K562 (cell line): Measurements from ENCODE around the gene FBN3. TPM values are rescaled to one million over a fixed set of nuclear protein-coding genes. Genes with fewer than 3 reads are reported as not detected.

Source experiments
- DDX20 ChIP-seq: fragments of 450-650 bp; IDR thresholded peaks from 2 replicates; pipeline ENCODE4 v1.6.1; 2016; ENCODE audit warnings: missing genetic modification characterization, low read depth, mild to moderate bottlenecking, missing compliant biosample characterization, moderate library complexity
- EWSR1 ChIP-seq: fragments of 450-650 bp; IDR thresholded peaks from 2 replicates; pipeline ENCODE4 v1.6.1; 2018; ENCODE audit warnings: borderline replicate concordance, mild to moderate bottlenecking, low read depth, moderate library complexity; ENCODE audit not compliant: partially characterized antibody
- FOSL1 ChIP-seq: fragments of 200-800 bp; sonication (Bioruptor generic); conservative IDR thresholded peaks from 2 replicates; pipeline ENCODE4 v1.6.1; 2016; ENCODE audit warnings: missing genetic modification characterization, missing compliant biosample characterization
- KDM4B ChIP-seq, 2 experiments: fragments of 450-650 bp in 1 of 2; sonication (generic) in 1 of 2; IDR thresholded peaks; 2 replicates each; pipeline ENCODE4 v1.6.1; 2016 to 2017; ENCODE audit warnings: borderline replicate concordance in 2 of 2, antibody characterized with exemption in 1 of 2, low read depth in 1 of 2, mild to moderate bottlenecking in 1 of 2
- KHSRP ChIP-seq: fragments of 450-650 bp; IDR thresholded peaks from 2 replicates; pipeline ENCODE4 v1.6.1; 2017
- MTF1 ChIP-seq: fragments of 250-450 bp; sonication (Bioruptor Pico); IDR thresholded peaks from 2 replicates; pipeline ENCODE4 v1.9.0; 2021; ENCODE audit warnings: moderate library complexity, mild to moderate bottlenecking, inconsistent platforms, borderline replicate concordance
- NFYB ChIP-seq: IDR thresholded peaks from 2 replicates; pipeline ENCODE4 v1.6.1; 2011; ENCODE audit warnings: mild to moderate bottlenecking, moderate library complexity; ENCODE audit not compliant: insufficient read length; ENCODE audit errors: extremely low read depth
- NR4A1 ChIP-seq, 2 experiments: fragments of 250-450 bp in 1 of 2; fragments of 450-650 bp in 1 of 2; sonication (Bioruptor Pico) in 1 of 2; IDR thresholded peaks; 2 replicates each; pipeline versions ENCODE4 v1.4.0 to v1.6.1; 2016 to 2020; ENCODE audit warnings: mild to moderate bottlenecking in 2 of 2, missing compliant biosample characterization in 1 of 2, missing genetic modification characterization in 1 of 2, moderate library complexity in 1 of 2
- SETDB1 ChIP-seq: IDR thresholded peaks from one replicate; pipeline ENCODE4 v1.6.1; 2012; ENCODE audit warnings: low read length, control low read depth, inconsistent platforms
- SMARCA5 ChIP-seq: fragments of 450-650 bp; IDR thresholded peaks from 2 replicates; pipeline ENCODE4 v1.6.1; 2016
- STAT5A ChIP-seq: IDR thresholded peaks from 2 replicates; pipeline ENCODE4 v1.6.1; 2012; ENCODE audit warnings: low read length, inconsistent platforms, borderline replicate concordance
- TBL1XR1 ChIP-seq, 2 experiments: IDR thresholded peaks; 2 replicates each; pipeline ENCODE4 v1.6.1; 2012; ENCODE audit warnings: improper control_type of control experiment in 2 of 2, low read length in 2 of 2, mild to moderate bottlenecking in 1 of 2
- polyA plus RNA-seq, 8 experiments: library from polyadenylated mRNA; depleted of rRNA in 4 of 8; stranded (reverse) in 5 of 8; unstranded in 3 of 8; fragments of >200 nt; fragmentation: Nextera tagmentation in 2 of 8; fragmentation: Illumina TruSeq in 1 of 8; extraction: Ambion mirVana in 2 of 8; extraction: Trizol in 1 of 8; gene quantifications; 2 replicates each; pipeline versions ENCODE4 v1.2.1 to v1.2.3, GENCODE V29; 2011 to 2014; ENCODE audit warnings: inconsistent platforms in 1 of 8, missing spikeins in 1 of 8
- total RNA-seq, 7 experiments: library from RNA; depleted of rRNA in 6 of 7; stranded (reverse); fragments of >200 nt in 6 of 7; fragmentation: Illumina TruSeq in 2 of 7; extraction: Trizol in 2 of 7; gene quantifications; 2 replicates each; pipeline versions ENCODE4 v1.2.1 to v1.2.3, GENCODE V29; 2011 to 2021; ENCODE audit warnings: low replicate concordance in 1 of 7
- TF ChIP-seq, protein P1 (sequence below): fragments of 250-450 bp; sonication (Bioruptor Pico); IDR thresholded peaks from 2 replicates; pipeline ENCODE4 v1.5.0; 2021; ENCODE audit warnings: mild to moderate bottlenecking, moderate library complexity
- TF ChIP-seq, protein P2 (sequence below): fragments of 450-650 bp; IDR thresholded peaks from 2 replicates; pipeline ENCODE4 v1.6.1; 2017; ENCODE audit warnings: mild to moderate bottlenecking, moderate library complexity
- TF ChIP-seq, protein P3 (sequence below): fragments of 450-650 bp; formaldehyde crosslinking; IDR thresholded peaks from 2 replicates; pipeline ENCODE4 v1.4.0; 2020; ENCODE audit warnings: mild to moderate bottlenecking, mixed read lengths

The FBN3 gene
- total and polyA plus RNA-seq, 9 of the 15 experiments (the other 6 are each of a cell fraction or from before 2014, with no cell fraction given): under 0.01 to 0.29 (median 0.01) TPM; not detected in 4

DNA sequence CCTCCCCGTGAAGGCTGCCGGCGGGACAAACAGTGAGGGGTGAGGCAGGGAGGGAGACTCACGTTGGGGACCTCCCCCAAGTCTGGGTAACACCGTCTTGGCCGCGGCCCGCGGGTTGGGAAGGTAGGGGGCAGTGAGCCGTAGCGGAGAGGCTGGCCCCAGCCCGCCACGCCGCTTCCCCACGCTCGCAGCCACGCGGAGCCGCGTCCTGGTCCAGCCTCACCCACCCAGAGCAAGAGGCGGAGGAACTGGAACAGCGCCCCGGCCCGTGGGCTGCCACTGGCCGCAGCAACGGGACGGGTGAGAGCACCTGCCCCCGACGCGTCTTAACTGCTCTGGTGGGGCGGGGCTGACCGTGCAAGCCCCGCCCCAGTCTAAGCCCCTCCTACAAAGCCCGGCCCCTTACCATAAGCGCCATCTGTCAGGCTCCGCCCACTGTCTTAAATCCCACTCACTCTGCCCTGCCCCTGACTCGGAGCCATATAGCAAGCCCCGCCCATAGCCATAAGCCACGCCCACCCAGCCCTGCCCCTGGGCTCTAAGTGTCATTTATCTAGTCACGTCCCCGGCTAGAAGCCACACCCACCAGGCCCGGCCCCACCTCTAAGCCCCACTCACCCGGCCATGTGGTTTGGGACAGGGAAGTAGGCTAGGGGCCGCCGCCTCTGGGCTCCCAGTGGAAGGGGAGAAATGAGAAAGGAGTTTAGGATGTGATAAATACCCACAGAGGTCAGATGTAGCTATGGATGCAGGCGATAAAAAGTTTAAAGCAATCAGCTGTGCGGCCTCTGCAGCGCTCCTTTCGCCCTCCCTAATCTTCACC, 98.9 kb downstream of the FBN3 start (continued):
- TF ChIP-seq STAT5A (no peak), NFYB (no peak), MTF1 (CRISPR knock-in tag) (no peak), KDM4B (IDR thresholded peaks at IDR 0.05; ENCODE audit: borderline replicate concordance in 2 of 2, low read depth in 1 of 2) (no peak), FOSL1 (tag) (peak; percentile 32; the same call in 1 of the 2 replicates), KHSRP (no peak), EWSR1 (no peak), DDX20 (tag) (no peak), TBL1XR1 (IDR thresholded peaks at IDR 0.05; ENCODE audit: low read length in 2 of 2) (no peak), SETDB1 (no peak), NR4A1 (CRISPR knock-in tag; IDR thresholded peaks at IDR 0.05) (no peak), NR4A1 (tag; IDR thresholded peaks at IDR 0.05) (no peak), SMARCA5 (no peak)
- TF ChIP-seq, protein P1, sequence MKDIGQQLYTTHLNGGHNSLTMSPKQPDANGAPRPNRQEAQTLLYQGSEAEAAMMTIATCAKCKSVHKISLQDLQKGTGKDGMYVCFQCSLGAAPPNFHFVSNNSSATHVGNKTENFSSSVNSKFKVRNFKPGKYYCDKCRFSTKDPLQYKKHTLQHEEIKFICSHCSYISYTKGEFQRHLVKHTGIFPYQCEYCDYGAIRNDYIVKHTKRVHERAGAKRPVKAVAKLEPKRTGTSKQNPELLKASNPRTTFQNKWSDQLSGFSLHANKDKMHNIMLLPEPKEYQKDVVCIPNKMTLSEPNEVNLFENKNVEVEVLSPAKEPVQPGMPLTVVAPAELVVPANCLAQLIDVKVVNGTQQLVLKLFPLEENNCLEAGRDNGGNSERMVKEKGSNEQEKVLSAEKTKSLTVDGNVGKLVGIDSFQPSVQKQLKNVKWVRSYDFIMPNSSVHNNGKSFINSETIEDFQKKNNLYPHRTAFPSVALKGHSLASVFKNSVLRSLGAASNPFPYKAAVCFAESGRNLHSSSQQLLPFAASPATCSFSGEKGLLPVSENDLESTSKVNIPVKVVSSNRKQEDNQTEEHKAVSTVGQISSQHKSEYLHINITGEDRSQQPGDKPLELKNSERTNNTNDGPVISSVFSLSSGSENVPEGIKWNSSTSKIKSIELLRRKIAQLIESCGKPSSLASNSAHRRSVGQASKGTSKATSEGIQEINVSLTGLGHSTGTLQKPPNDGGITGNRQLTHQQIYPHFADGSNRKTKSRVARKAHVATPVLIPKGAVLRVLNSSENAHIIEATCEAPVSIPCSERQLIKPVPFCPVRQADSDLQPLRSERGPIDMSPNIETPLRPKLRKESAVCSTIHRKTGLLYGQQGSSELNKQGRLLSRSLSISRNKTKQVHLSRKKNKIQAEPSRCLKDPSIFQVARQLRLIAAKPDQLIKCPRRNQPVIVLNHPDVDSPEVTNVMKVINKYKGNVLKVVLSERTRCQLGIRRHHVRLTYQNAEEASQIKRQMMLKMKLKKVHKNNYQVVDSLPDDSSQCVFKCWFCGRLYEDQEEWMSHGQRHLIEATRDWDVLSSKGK: no peak
- TF ChIP-seq, protein P2, sequence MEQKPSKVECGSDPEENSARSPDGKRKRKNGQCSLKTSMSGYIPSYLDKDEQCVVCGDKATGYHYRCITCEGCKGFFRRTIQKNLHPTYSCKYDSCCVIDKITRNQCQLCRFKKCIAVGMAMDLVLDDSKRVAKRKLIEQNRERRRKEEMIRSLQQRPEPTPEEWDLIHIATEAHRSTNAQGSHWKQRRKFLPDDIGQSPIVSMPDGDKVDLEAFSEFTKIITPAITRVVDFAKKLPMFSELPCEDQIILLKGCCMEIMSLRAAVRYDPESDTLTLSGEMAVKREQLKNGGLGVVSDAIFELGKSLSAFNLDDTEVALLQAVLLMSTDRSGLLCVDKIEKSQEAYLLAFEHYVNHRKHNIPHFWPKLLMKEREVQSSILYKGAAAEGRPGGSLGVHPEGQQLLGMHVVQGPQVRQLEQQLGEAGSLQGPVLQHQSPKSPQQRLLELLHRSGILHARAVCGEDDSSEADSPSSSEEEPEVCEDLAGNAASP: no peak
- TF ChIP-seq, protein P3, sequence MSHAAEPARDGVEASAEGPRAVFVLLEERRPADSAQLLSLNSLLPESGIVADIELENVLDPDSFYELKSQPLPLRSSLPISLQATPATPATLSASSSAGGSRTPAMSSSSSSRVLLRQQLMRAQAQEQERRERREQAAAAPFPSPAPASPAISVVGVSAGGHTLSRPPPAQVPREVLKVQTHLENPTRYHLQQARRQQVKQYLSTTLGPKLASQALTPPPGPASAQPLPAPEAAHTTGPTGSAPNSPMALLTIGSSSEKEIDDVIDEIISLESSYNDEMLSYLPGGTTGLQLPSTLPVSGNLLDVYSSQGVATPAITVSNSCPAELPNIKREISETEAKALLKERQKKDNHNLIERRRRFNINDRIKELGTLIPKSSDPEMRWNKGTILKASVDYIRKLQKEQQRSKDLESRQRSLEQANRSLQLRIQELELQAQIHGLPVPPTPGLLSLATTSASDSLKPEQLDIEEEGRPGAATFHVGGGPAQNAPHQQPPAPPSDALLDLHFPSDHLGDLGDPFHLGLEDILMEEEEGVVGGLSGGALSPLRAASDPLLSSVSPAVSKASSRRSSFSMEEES (CRISPR knock-in tag): no peak
